K562 (cell line): Measurements from ENCODE around the gene RNU6-1. TPM values are rescaled to one million over a fixed set of nuclear protein-coding genes. Genes with fewer than 3 reads are reported as not detected.

Experiments
- ARID4B ChIP-seq: sonication (generic); formaldehyde crosslinking; IDR thresholded peaks from 2 replicates; pipeline ENCODE4 v1.8.0; 2022; ENCODE audit warnings: mild to moderate bottlenecking, missing genetic modification reagents
- CEBPG ChIP-seq, 3 experiments: fragments of 200-800 bp in 1 of 3; sonication (Bioruptor generic) in 1 of 3; sonication (generic) in 1 of 3; formaldehyde crosslinking in 1 of 3; IDR thresholded peaks in 2 of 3; conservative IDR thresholded peaks in 1 of 3; 2 replicates each; pipeline versions ENCODE4 v1.6.1 to v1.8.0; 2016 to 2022; ENCODE audit warnings: missing compliant biosample characterization in 2 of 3, missing genetic modification characterization in 2 of 3, mild to moderate bottlenecking in 1 of 3, missing genetic modification reagents in 1 of 3
- CTCF ChIP-seq, 3 experiments: IDR thresholded peaks in 2 of 3; conservative IDR thresholded peaks in 1 of 3; 2 replicates each; pipeline ENCODE4 v1.5.1; 2011 to 2012; ENCODE audit warnings: low read length in 3 of 3, mild to moderate bottlenecking in 3 of 3, control low read depth in 2 of 3, improper control_type of control experiment in 1 of 3, inconsistent platforms in 1 of 3, low read depth in 1 of 3, mixed read lengths in 1 of 3, moderate library complexity in 1 of 3; ENCODE audit not compliant: insufficient read depth in 2 of 3
- E2F6 ChIP-seq, 2 experiments: IDR thresholded peaks; 2 replicates each; pipeline ENCODE4 v1.6.1; 2011; ENCODE audit warnings: borderline replicate concordance in 1 of 2, control low read depth in 1 of 2, low read depth in 1 of 2, low read length in 1 of 2, mild to moderate bottlenecking in 1 of 2, mixed read lengths in 1 of 2, moderate library complexity in 1 of 2; ENCODE audit not compliant: insufficient read depth in 1 of 2, insufficient read length in 1 of 2, poor library complexity in 1 of 2, severe bottlenecking in 1 of 2; ENCODE audit errors: extremely low read depth in 1 of 2
- ETS2 ChIP-seq: IDR thresholded peaks from 2 replicates; pipeline ENCODE4 v1.6.1; 2016; ENCODE audit warnings: borderline replicate concordance, missing genetic modification characterization, mild to moderate bottlenecking, moderate library complexity, missing compliant biosample characterization; ENCODE audit not compliant: poor library complexity, severe bottlenecking
- HIVEP1 ChIP-seq: fragments of 250-450 bp; sonication (Bioruptor Pico); IDR thresholded peaks from 2 replicates; pipeline ENCODE4 v1.4.0; 2020; ENCODE audit warnings: mild to moderate bottlenecking
- KDM2B ChIP-seq: fragments of 250-450 bp; sonication (Bioruptor Pico); IDR thresholded peaks from 2 replicates; pipeline ENCODE4 v1.8.0; 2021; ENCODE audit warnings: mild to moderate bottlenecking, moderate library complexity
- RFX7 ChIP-seq: fragments of 250-450 bp; sonication (Bioruptor Pico); IDR thresholded peaks from 2 replicates; pipeline ENCODE4 v1.5.1; 2021; ENCODE audit warnings: mild to moderate bottlenecking
- USF1 ChIP-seq: sonication (generic); formaldehyde crosslinking; IDR thresholded peaks from 2 replicates; pipeline ENCODE4 v1.9.0; 2022; ENCODE audit warnings: mild to moderate bottlenecking, missing genetic modification reagents
- ZMIZ1 ChIP-seq, 2 experiments: fragments of 150-350 bp in 1 of 2; IDR thresholded peaks; 2 replicates each; pipeline ENCODE4 v1.6.1; 2012 to 2016; ENCODE audit warnings: low read depth in 2 of 2, low read length in 2 of 2, mild to moderate bottlenecking in 1 of 2, moderate library complexity in 1 of 2
- ZNF655 ChIP-seq: fragments of 250-450 bp; sonication (Bioruptor Pico); IDR thresholded peaks from 2 replicates; pipeline ENCODE4 v1.5.0; 2021
- polyA plus RNA-seq, 8 experiments: library from polyadenylated mRNA; depleted of rRNA in 4 of 8; stranded (reverse) in 5 of 8; unstranded in 3 of 8; fragments of >200 nt; fragmentation: Nextera tagmentation in 2 of 8; fragmentation: Illumina TruSeq in 1 of 8; extraction: Ambion mirVana in 2 of 8; extraction: Trizol in 1 of 8; gene quantifications; 2 replicates each; pipeline versions ENCODE4 v1.2.1 to v1.2.3, GENCODE V29; 2011 to 2014; ENCODE audit warnings: inconsistent platforms in 1 of 8, missing spikeins in 1 of 8
- total RNA-seq, 7 experiments: library from RNA; depleted of rRNA in 6 of 7; stranded (reverse); fragments of >200 nt in 6 of 7; fragmentation: Illumina TruSeq in 2 of 7; extraction: Trizol in 2 of 7; gene quantifications; 2 replicates each; pipeline versions ENCODE4 v1.2.1 to v1.2.3, GENCODE V29; 2011 to 2021; ENCODE audit warnings: low replicate concordance in 1 of 7

The RNU6-1 gene
- total and polyA plus RNA-seq, 9 of the 15 experiments (the other 6 are each of a cell fraction or from before 2014, with no cell fraction given): not detected

- TF ChIP-seq ZNF655 (CRISPR knock-in tag) (no peak), CEBPG (CRISPR knock-in tag; IDR thresholded peaks at IDR 0.05) (no peak), CEBPG (tag; conservative IDR thresholded peaks at IDR 0.05 in 1 of 2, IDR thresholded peaks at IDR 0.05 in 1 of 2) (no peak), RFX7 (CRISPR knock-in tag) (no peak), KDM2B (CRISPR knock-in tag) (no peak; the same call in 1 of the 2 replicates), USF1 (CRISPR knock-in tag) (no peak), HIVEP1 (CRISPR knock-in tag) (no peak), ARID4B (peak; percentile 51; the same call in 1 of the 2 replicates), ETS2 (no peak), E2F6 (IDR thresholded peaks at IDR 0.05; ENCODE audit: borderline replicate concordance in 1 of 2, extremely low read depth in 1 of 2, insufficient read depth in 1 of 2, insufficient read length in 1 of 2, low read depth in 1 of 2, low read length in 1 of 2, poor library complexity in 1 of 2, severe bottlenecking in 1 of 2) (peak; percentile 66 to 85), ZMIZ1 (IDR thresholded peaks at IDR 0.05; ENCODE audit: low read depth in 2 of 2, low read length in 2 of 2) (0 out of 4 replicates have a peak, but pooled peaks of 1 of the 2 experiments have one; percentile 25), CTCF (IDR thresholded peaks at IDR 0.05 in 2 of 3, conservative IDR thresholded peaks at IDR 0.05 in 1 of 3; ENCODE audit: insufficient read depth in 2 of 3, low read depth in 1 of 3, low read length in 3 of 3) (peak; percentile 91 to 94 (median 94))
Measured at GRCh38 chr15:67863442-67863987, 23.7 kb upstream of the RNU6-1 start (continued).
